Type B pancreatic cell (in vitro differentiated cells): ENCODE measurements around the gene ATP8A2. TPM values are rescaled to one million over a fixed set of nuclear protein-coding genes. Genes with fewer than 3 reads are reported as not detected.

Experiments used
- DNase-seq: peaks from one replicate; pipeline ENCODE4 v3.0.0; 2021; ENCODE audit warnings: mixed read lengths; ENCODE audit not compliant: unreplicated experiment; ENCODE audit errors: extremely low spot score
- H3K27ac Mint-ChIP-seq: 2 replicates; pipeline ENCODE4 v1.8.0; 2021; ENCODE audit warnings: mild to moderate bottlenecking, mixed read lengths
- H3K27me3 Mint-ChIP-seq: 2 replicates; pipeline ENCODE4 v1.8.0; 2021; ENCODE audit warnings: mixed read lengths
- H3K36me3 Mint-ChIP-seq: 2 replicates; pipeline ENCODE4 v1.8.0; 2021; ENCODE audit warnings: mixed read lengths
- H3K4me1 Mint-ChIP-seq: one replicate; pipeline ENCODE4 v1.8.0; 2021; ENCODE audit warnings: mixed read lengths; ENCODE audit not compliant: unreplicated experiment
- H3K4me3 Mint-ChIP-seq: 2 replicates; pipeline ENCODE4 v1.8.0; 2021; ENCODE audit warnings: mild to moderate bottlenecking, mixed read lengths
- H3K9me3 Mint-ChIP-seq: 2 replicates; pipeline ENCODE4 v1.8.0; 2021; ENCODE audit warnings: mixed read lengths
- CTCF ChIP-seq: fragments of 200-600 bp; sonication (generic); conservative IDR thresholded peaks from 2 replicates; pipeline ENCODE4 v1.5.0; 2021; ENCODE audit warnings: antibody characterized with exemption, mild to moderate bottlenecking
- total RNA-seq: library from RNA; stranded (reverse); gene quantifications from 2 replicates; pipeline ENCODE4 v1.2.1, GENCODE V29; 2021; ENCODE audit warnings: low replicate concordance

The ATP8A2 gene
- total RNA-seq, 1 donor from 2014 or later: 13.8 TPM

DNA sequence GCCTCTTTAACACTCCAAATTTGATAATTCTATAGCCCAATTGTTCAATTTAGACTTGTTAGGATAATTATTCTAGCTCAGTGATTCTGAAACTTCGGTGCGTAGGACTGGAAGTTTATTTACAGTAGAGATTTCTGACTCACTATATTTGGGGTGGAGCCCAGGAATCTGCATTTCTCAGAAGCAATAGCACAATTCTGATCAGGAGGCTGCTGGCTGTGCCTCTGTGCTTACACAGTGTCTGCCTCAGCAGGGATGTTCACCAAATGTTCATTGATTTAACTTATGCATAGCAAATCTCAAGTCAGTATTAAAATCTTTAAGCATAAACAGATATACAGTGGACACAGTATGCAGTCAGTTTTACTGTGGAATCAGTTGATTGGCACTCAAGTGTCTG lies 45.8 kb downstream of the ATP8A2 start:
- peaks cover 18% of the 10 kb centered on the region for H3K27me3 Mint-ChIP-seq
- H3K9me3 Mint-ChIP-seq: peaks cover 5% of the 10 kb centered on the region
- no peaks in the 10 kb centered on the region for H3K4me1 Mint-ChIP-seq
- DNase-seq: no peak
- no peak overlapping the region for H3K27ac Mint-ChIP-seq
- no peak for TF ChIP-seq CTCF
- peaks cover 5% of the 10 kb centered on the region for H3K36me3 Mint-ChIP-seq
- no peak overlapping the region for H3K4me3 Mint-ChIP-seq

DNA sequence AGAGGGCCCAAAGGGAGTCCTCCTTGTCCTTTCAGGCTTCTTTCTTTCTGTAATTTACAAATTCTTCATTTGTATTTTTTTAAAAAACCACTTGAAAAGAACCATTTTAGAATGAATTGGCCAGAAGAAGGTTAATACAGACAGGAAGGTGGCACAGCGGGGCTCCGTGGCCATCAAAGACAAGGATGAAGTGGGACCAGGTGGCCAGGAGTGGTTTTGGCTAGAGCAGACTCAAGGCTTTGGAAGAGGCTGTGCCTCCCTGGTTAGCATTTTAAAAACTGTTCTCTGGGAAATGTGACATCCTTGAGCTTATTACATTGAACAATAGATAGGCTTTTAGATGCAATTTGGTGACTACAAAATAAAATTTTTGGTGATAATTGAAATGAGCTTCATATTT lies 48.4 kb downstream of the ATP8A2 start:
- Mint-ChIP-seq H3K27me3 (peaks cover 17% of the 10 kb centered on the region), H3K27ac (no peak overlapping the region), H3K9me3 (peaks cover 3% of the 10 kb centered on the region), H3K4me3 (no peak overlapping the region), H3K36me3 (peaks cover 4% of the 10 kb centered on the region), H3K4me1 (no peaks in the 10 kb centered on the region)
- no peak for DNase-seq
- no peak for TF ChIP-seq CTCF

GRCh38 chr13:25421612-25422011 lies 49.8 kb downstream of the ATP8A2 start:
- peaks cover 5% of the 10 kb centered on the region for H3K36me3 Mint-ChIP-seq
- no peak overlapping the region for H3K4me3 Mint-ChIP-seq
- no peak for DNase-seq
- H3K4me1 Mint-ChIP-seq: no peaks in the 10 kb centered on the region
- H3K27me3 Mint-ChIP-seq: peaks cover 16% of the 10 kb centered on the region
- no peaks in the 10 kb centered on the region for H3K9me3 Mint-ChIP-seq
- no peak for TF ChIP-seq CTCF
- H3K27ac Mint-ChIP-seq: no peak overlapping the region

GRCh38 chr13:25422153-25422552 lies 50.4 kb downstream of the ATP8A2 start:
- no peak overlapping the region for H3K4me3 Mint-ChIP-seq
- H3K36me3 Mint-ChIP-seq: peaks cover 5% of the 10 kb centered on the region
- DNase-seq: no peak
- no peaks in the 10 kb centered on the region for H3K4me1 Mint-ChIP-seq
- H3K9me3 Mint-ChIP-seq: no peaks in the 10 kb centered on the region
- H3K27me3 Mint-ChIP-seq: peaks cover 14% of the 10 kb centered on the region
- H3K27ac Mint-ChIP-seq: no peak overlapping the region
- no peak for TF ChIP-seq CTCF

- H3K36me3 Mint-ChIP-seq: peaks cover 9% of the 10 kb centered on the region
- H3K9me3 Mint-ChIP-seq: no peaks in the 10 kb centered on the region
- no peaks in the 10 kb centered on the region for H3K4me1 Mint-ChIP-seq
- peaks cover 4% of the 10 kb centered on the region for H3K27me3 Mint-ChIP-seq
- no peak overlapping the region for H3K4me3 Mint-ChIP-seq
- no peak overlapping the region for H3K27ac Mint-ChIP-seq
- DNase-seq: no peak
- TF ChIP-seq CTCF: no peak
Measured at GRCh38 chr13:25423831-25424230, 52.1 kb downstream of the ATP8A2 start.

- Mint-ChIP-seq H3K9me3 (peaks cover 4% of the 10 kb centered on the region), H3K4me1 (peaks cover 8% of the 10 kb centered on the region), H3K27me3 (no peaks in the 10 kb centered on the region), H3K27ac (no peak overlapping the region), H3K36me3 (peaks cover 9% of the 10 kb centered on the region), H3K4me3 (no peak overlapping the region)
- no peak for TF ChIP-seq CTCF
- no peak for DNase-seq
Measured at GRCh38 chr13:25429466-25429865, 57.7 kb downstream of the ATP8A2 start.
